ENCODE results near the gene FTO.

- TF ChIP-seq KDM1A (IDR thresholded peaks at IDR 0.05; ENCODE audit: low read depth) (no peak), CTCF (IDR thresholded peaks at IDR 0.05) (no peak), HES2 (IDR thresholded peaks at IDR 0.05) (no peak), ELK1 (IDR thresholded peaks at IDR 0.05; ENCODE audit: low read depth, low read length) (no peak), POLR2AphosphoS2 (conservative IDR thresholded peaks at IDR 0.05; ENCODE audit: low read length) (no peak), JUNB (IDR thresholded peaks at IDR 0.05) (no peak), BHLHE40 (IDR thresholded peaks at IDR 0.05; ENCODE audit: low read depth, low read length) (no peak), SMC3 (IDR thresholded peaks at IDR 0.05) (no peak), EP300 (IDR thresholded peaks at IDR 0.05) (no peak)
Measured at GRCh38 chr16:54160252-54160860, 456.4 kb downstream of the FTO start.

Data from A549 (cell line).